ENCODE data around the gene CCDC186.

The CCDC186 gene

GRCh38 chr10:114073395-114074186 lies 100.4 kb downstream of the CCDC186 start:
- Mint-ChIP-seq H3K36me3 (ENCODE audit: low read depth) (no peaks in the 10 kb centered on the region), H3K9me3 (no peaks in the 10 kb centered on the region), H3K27me3 (ENCODE audit: low read depth, poor library complexity) (no peaks in the 10 kb centered on the region), H3K4me3 (no peak overlapping the region), H3K4me1 (peaks cover 10% of the 10 kb centered on the region), H3K27ac (no peak overlapping the region)
- no peak for TF ChIP-seq CTCF (IDR thresholded peaks at IDR 0.05)
- no peak for DNase-seq

GRCh38 chr10:114071178-114071577 lies 102.8 kb downstream of the CCDC186 start:
- Mint-ChIP-seq H3K27ac (no peak overlapping the region), H3K4me3 (no peak overlapping the region), H3K36me3 (ENCODE audit: low read depth) (no peaks in the 10 kb centered on the region), H3K9me3 (no peaks in the 10 kb centered on the region), H3K4me1 (peaks cover 19% of the 10 kb centered on the region), H3K27me3 (ENCODE audit: low read depth, poor library complexity) (no peaks in the 10 kb centered on the region)
- no peak for DNase-seq
- no peak for TF ChIP-seq CTCF (IDR thresholded peaks at IDR 0.05)

Data from nephron progenitor cell (in vitro differentiated cells).